Transverse colon (tissue), 4 donors: Measurements from ENCODE around the gene NAV3.

Experiments
- CTCF ChIP-seq, 5 experiments: fragments of 200-600 bp in 3 of 5; fragments of 450-650 bp in 2 of 5; sonication (generic) in 3 of 5; IDR thresholded peaks; 1 replicate in 2 of 5; 2 replicates in 3 of 5; pipeline ENCODE4 v1.5.1; 2016 to 2017; ENCODE audit warnings: antibody characterized with exemption in 5 of 5, inconsistent platforms in 3 of 5, mild to moderate bottlenecking in 2 of 5, moderate library complexity in 1 of 5
- EP300 ChIP-seq: sonication (generic); formaldehyde crosslinking; IDR thresholded peaks from one replicate; pipeline ENCODE4 v1.6.1; 2017; ENCODE audit warnings: antibody characterized with exemption, low read depth
- POLR2A ChIP-seq: fragments of 450-650 bp; IDR thresholded peaks from one replicate; pipeline ENCODE4 v1.6.1; 2016; ENCODE audit warnings: antibody characterized with exemption, mild to moderate bottlenecking, moderate library complexity
- POLR2AphosphoS5 ChIP-seq, 3 donors: sonication (generic); formaldehyde crosslinking; IDR thresholded peaks; one replicate each; pipeline ENCODE4 v1.6.1; 2016; ENCODE audit warnings: antibody characterized with exemption in 3 of 3

DNA sequence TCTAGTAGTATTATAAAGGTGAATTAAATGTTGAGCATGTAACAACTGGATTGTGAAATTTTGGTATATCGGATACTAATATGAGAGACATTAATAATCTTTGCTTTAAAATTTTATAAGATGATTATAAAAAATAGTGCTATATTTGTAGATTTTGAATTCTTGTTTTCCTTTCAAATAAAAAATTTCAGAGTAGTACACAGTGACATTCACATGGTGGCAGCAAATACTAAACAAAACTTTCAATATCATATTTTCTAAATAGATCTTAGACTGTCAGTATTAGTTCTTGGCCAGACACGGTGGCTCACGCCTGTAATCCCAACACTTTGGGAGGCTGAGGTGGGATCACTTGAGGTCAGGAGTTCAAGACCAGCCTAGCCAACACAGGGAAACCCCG lies 166.0 kb downstream of the NAV3 start:
- no peak for TF ChIP-seq POLR2AphosphoS5 (IDR thresholded peaks at IDR 0.05)
- TF ChIP-seq EP300: no peak
- no peak for TF ChIP-seq POLR2A
- TF ChIP-seq CTCF (IDR thresholded peaks at IDR 0.05): no peak
